ENCODE data around the gene SH2D4B. TPM values are rescaled to one million over a fixed set of nuclear protein-coding genes. Genes with fewer than 3 reads are reported as not detected.

The SH2D4B gene
- polyA plus RNA-seq, 1 donor from 2014 or later, result 1.4 TPM

DNA sequence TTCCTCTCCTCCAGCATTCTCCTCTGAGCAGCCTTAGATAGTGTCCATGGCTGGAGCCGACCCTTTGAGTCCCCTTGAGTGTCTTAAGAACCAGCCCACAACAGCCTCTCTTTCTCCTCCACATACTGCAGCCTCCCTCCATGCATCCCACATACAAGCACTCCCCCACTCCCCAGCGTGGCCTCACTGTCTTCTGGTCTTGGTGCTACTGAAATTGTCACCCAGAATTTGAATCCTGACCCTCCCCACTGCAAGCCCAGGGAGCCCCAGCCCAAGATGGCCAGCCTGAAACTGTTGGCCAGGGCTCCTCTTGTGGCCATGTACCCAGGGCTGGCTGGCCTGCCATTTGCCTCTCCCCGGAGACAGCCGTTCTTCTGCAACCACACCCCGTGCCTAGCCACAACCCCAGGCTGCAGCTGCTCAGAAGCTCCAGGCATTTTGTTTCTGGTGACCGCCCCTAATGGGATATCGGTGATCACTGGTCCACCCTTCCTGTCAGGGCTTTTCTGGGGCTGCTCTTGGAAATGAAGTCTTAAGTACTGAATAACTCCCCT lies 18.8 kb upstream of the SH2D4B start:
- Histone ChIP-seq H3K4me3 (ENCODE audit: low read length) (no peak overlapping the region), H3F3A (ENCODE audit: insufficient read depth, low read length, poor library complexity, severe bottlenecking) (no peaks in the 10 kb centered on the region), H3K79me2 (replicated peaks; ENCODE audit: insufficient read depth, low read length) (no peaks in the 10 kb centered on the region), H3K9me3 (ENCODE audit: low read length) (no peaks in the 10 kb centered on the region), H3K9me2 (ENCODE audit: insufficient read depth, low read length) (no peaks in the 10 kb centered on the region), H3K4me2 (ENCODE audit: low read length) (no peak overlapping the region), H3K27ac (ENCODE audit: low read length) (no peak overlapping the region), H4K20me1 (ENCODE audit: insufficient read depth) (no peaks in the 10 kb centered on the region), H3K36me3 (ENCODE audit: insufficient read depth, low read length) (peaks cover 14% of the 10 kb centered on the region), H2AFZ (ENCODE audit: low read depth, low read length) (no peak overlapping the region), H3K27me3 (ENCODE audit: insufficient read depth, low read depth, low read length) (no peaks in the 10 kb centered on the region), H3K9ac (ENCODE audit: low read length) (no peak overlapping the region)
- TF ChIP-seq EZH2 (IDR thresholded peaks at IDR 0.05; ENCODE audit: borderline replicate concordance, insufficient read depth, low read length, poor library complexity, severe bottlenecking), result no peak
- TF ChIP-seq, protein P1, sequence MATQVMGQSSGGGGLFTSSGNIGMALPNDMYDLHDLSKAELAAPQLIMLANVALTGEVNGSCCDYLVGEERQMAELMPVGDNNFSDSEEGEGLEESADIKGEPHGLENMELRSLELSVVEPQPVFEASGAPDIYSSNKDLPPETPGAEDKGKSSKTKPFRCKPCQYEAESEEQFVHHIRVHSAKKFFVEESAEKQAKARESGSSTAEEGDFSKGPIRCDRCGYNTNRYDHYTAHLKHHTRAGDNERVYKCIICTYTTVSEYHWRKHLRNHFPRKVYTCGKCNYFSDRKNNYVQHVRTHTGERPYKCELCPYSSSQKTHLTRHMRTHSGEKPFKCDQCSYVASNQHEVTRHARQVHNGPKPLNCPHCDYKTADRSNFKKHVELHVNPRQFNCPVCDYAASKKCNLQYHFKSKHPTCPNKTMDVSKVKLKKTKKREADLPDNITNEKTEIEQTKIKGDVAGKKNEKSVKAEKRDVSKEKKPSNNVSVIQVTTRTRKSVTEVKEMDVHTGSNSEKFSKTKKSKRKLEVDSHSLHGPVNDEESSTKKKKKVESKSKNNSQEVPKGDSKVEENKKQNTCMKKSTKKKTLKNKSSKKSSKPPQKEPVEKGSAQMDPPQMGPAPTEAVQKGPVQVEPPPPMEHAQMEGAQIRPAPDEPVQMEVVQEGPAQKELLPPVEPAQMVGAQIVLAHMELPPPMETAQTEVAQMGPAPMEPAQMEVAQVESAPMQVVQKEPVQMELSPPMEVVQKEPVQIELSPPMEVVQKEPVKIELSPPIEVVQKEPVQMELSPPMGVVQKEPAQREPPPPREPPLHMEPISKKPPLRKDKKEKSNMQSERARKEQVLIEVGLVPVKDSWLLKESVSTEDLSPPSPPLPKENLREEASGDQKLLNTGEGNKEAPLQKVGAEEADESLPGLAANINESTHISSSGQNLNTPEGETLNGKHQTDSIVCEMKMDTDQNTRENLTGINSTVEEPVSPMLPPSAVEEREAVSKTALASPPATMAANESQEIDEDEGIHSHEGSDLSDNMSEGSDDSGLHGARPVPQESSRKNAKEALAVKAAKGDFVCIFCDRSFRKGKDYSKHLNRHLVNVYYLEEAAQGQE (IDR thresholded peaks at IDR 0.05; ENCODE audit: borderline replicate concordance), result no peak
- TF ChIP-seq MXI1 (conservative IDR thresholded peaks at IDR 0.05; ENCODE audit: poor library complexity, severe bottlenecking), result no peak

DNA sequence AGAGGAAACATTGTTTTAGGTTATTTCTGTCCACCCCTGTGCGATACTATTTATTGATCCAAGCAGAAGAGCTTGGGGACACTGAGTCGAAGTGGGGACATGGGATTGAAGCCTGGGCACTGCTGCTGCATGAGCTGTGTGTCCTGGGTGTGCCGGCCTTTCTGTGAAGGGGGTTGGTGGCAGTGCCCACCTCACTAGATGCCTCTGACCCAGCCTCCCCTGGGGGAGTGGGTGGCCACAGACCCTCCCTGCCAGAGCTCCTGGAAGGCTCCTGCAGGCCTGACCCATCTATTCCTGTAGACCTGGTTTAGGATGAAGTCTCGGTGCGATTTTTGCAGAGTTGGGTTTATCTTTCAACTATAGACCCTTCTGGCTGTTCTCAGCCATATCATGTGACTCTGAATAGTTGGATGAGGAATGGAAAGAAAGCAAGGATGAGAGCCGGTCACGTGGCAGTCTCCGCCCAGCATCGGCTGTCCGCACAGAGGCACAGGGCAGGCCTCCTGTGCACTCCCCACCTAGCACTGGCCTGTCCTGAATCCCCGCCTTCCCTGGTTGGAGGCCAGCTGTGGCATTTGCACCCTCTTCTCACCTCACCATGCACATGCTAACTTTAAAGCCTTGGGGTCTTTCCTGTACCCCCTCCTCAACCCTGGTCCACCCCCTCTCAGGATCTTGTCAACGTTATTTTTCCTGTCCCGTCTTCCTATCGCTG lies 17.6 kb upstream of the SH2D4B start:
- no peak overlapping the region for H3K27ac ChIP-seq (ENCODE audit: low read length)
- no peak for TF ChIP-seq EZH2 (IDR thresholded peaks at IDR 0.05; ENCODE audit: borderline replicate concordance, insufficient read depth, low read length, poor library complexity, severe bottlenecking)
- TF ChIP-seq RAD21 (conservative IDR thresholded peaks at IDR 0.05), result no peak
- no peak for TF ChIP-seq SMC3 (conservative IDR thresholded peaks at IDR 0.05; ENCODE audit: poor library complexity)
- TF ChIP-seq, protein P1 (IDR thresholded peaks at IDR 0.05; ENCODE audit: borderline replicate concordance), result no peak
- no peak overlapping the region for H3K4me3 ChIP-seq (ENCODE audit: low read length)
- H3F3A ChIP-seq (ENCODE audit: insufficient read depth, low read length, poor library complexity, severe bottlenecking), result no peaks in the 10 kb centered on the region
- H3K4me2 ChIP-seq (ENCODE audit: low read length), result no peak overlapping the region
- peaks cover 9% of the 10 kb centered on the region for H3K36me3 ChIP-seq (ENCODE audit: insufficient read depth, low read length)
- no peak overlapping the region for H3K9ac ChIP-seq (ENCODE audit: low read length)
- H3K9me3 ChIP-seq (ENCODE audit: low read length), result no peaks in the 10 kb centered on the region
- H3K27me3 ChIP-seq (ENCODE audit: insufficient read depth, low read depth, low read length), result no peaks in the 10 kb centered on the region
- H2AFZ ChIP-seq (ENCODE audit: low read depth, low read length), result no peak overlapping the region
- no peaks in the 10 kb centered on the region for H3K9me2 ChIP-seq (ENCODE audit: insufficient read depth, low read length)
- no peaks in the 10 kb centered on the region for H3K79me2 ChIP-seq (replicated peaks; ENCODE audit: insufficient read depth, low read length)
- no peaks in the 10 kb centered on the region for H4K20me1 ChIP-seq (ENCODE audit: insufficient read depth)
